GM12891 (cell line): Measurements from ENCODE around the gene SYNE1.

Experiments used
- POLR2A ChIP-seq: IDR thresholded peaks from 2 replicates; pipeline ENCODE4 v1.6.1; 2011; ENCODE audit warnings: low read depth, low read length, control low read depth
- POLR2AphosphoS5 ChIP-seq: IDR thresholded peaks from 2 replicates; pipeline ENCODE4 v1.6.1; 2011; ENCODE audit warnings: low read depth, low read length, control low read depth
- TAF1 ChIP-seq: IDR thresholded peaks from 2 replicates; pipeline ENCODE4 v1.6.1; 2011; ENCODE audit warnings: low read depth, low read length, control low read depth

DNA sequence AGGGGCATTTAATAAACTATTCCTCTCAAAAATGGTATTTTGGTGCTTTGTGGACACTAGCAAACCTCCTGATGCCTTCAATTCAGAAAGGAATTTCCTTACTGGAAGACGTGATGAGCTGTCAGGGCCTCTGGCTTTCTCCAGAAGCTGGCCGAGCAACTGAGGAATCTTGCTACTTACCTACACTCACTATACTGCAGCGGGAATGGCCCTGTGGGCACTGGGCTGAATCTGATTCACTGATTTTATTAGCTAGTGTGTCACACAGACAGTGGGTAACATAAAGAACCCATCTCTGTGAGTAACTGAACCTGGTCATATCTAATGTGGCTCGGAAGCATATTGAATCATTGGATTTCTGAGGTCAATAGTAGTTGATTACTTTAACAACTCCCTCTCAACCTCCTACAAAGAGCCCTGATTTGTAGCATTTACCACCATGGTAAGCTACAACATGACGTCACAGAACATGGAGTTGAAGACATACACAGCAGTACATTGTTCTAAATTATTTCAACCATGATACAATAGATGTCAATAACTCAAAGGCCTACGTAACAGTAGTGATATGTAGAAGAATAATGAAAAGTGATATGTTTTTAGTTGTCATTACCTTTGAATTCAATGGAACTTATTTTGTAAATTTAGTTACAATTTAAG, 232.1 kb downstream of the SYNE1 start:
- no peak for TF ChIP-seq POLR2AphosphoS5
- TF ChIP-seq POLR2A = no peak
- TF ChIP-seq TAF1 = no peak
